HG03139 (cell line): Measurements from ENCODE around the gene ARHGAP26.
A peak's percentile ranks its signal among the peaks of the same experiment; 100 is the strongest.

Source experiments
- ATAC-seq: cut with Tn5 transposase; IDR thresholded peaks from one replicate; pipeline ENCODE4 v1.9.1; 2021; ENCODE audit not compliant: unreplicated experiment

ARHGAP26 gene

GRCh38 chr5:143173139-143173889 is 403.1 kb downstream of the ARHGAP26 start:
- no peak for ATAC-seq

DNA sequence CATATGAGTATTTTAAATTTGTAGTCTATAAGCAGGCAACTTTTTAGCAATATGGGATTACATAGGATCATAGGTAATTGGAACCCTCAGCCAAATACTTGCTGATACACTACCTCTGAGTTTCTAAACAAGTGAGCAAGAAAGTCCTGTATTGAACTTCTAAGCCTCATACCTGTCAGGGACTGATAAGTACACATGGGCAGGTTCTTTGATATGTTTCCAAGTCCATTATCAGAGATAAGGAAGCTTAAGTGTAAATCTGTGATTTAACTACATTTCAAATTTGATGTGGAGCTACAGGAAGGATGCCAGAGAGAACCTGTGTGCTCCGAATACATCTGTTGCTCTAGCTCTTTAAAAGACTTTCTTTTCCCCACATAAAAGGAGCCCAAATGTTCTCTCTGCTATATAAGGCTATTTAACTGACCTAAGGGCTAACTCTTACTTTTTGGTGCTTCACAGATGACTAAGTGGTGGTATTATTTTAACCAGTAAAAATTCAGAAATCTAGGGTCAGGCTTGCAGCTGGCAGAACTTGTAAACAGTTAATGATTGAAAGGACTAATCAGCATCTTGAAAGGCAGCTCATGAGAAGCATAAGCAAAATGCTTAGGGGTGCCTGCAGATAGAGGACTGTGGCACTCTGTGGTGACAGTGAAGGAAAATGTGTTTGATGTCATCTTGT is 404.7 kb downstream of the ARHGAP26 start:
- peak; percentile 90 for ATAC-seq

DNA sequence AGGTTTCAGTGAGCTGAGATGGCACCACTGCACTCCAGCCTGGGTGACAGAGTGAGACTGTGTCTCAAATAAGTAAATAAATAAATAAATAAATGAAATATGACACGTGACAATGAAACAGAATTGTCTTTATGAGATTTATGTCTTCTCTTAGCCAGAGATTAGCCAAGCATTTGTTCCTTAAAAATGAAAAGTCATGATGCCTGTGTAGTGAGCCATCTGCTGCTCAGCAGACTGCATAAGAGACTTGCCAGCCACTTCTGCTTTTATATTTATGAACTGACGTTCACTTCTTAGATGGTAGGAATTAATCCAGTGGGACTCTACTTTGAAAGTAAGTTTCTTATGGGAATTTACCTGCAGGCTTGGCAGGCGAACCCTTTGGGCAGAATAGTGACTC is 405.9 kb downstream of the ARHGAP26 start:
- no peak for ATAC-seq

DNA sequence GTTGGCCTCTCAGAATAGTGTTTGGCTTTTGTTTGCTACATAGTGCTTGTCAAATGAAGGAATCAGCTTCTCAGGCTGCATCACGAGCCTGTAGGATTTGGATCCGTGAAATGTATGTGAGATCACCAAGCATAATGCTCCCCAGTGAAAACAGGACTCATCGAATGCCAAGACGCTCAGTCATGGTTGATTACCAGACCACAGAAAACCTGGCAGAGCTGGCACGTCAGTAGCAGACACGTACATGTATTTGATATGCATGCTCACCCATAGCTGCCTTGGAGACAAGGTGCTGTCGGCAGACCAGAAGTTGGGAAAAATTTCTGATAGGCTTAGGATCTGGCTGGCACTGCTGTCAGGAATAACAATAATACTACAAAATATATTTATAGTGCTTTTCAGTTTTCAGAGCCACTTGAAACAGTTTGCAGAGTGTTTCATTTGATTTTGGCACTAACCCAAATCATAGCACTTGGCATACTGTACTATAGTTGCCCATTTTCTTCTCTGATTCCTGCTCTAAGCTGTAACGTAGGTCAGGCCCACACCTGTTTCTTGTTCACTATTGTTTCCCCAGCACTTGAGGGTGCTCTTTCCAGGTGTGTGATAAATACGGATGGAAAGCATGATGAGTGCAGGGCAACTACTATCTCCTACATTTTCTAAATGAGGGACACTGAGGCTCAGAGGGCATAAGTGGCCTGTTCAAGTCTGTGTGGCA is 407.2 kb downstream of the ARHGAP26 start:
- no peak for ATAC-seq

GRCh38 chr5:143179126-143179740 is 409.1 kb downstream of the ARHGAP26 start:
- no peak for ATAC-seq

- no peak for ATAC-seq
Observed at GRCh38 chr5:143180751-143181150, 410.6 kb downstream of the ARHGAP26 start.

- no peak for ATAC-seq
Observed at GRCh38 chr5:143181173-143181572, 411.0 kb downstream of the ARHGAP26 start.

- no peak for ATAC-seq
Observed at GRCh38 chr5:143182106-143182505, 411.9 kb downstream of the ARHGAP26 start.

DNA sequence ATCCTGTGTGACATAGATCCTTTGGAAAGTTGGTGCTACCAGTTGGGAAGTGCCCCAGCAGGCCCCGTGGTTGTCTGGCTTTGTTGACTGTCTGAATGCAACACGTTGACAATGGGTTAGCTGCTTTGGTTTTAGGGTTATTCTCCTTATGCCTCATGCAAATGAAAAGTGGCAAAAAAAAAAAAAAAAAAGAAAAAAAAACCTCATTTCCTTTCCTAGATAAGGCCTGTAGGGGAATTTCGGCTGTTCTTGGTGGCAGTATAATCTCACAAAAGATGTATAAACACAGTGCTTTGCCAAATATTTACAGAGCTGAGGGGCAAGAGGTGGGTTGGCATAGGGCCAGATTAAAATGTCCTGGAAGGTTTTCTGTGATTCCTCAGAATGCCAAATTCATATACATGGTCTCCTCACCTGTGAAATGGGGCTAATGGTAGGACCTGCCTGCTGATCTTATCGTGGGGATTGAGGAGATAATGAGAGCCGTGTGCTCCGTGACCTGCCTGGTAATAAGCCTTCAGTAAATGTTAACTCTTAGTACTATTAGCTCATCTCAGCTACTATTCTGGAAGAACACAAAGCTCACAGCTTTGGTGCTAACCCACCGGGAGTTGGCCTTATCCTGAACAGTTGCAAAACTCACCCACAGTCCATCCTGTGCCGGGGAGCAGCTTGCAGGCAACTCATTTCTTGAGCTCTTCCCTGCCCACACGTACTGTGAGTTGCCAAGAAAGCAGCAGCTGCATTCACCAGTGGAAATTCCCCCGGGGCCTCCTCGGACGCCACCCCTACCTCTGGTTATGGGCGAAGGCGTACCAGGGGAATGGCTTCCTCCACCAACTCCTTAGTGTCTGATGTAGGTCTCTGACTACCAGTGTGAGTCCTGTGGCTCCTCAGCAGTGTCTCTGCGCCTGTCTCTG is 413.0 kb downstream of the ARHGAP26 start:
- ATAC-seq = peak; percentile 47

DNA sequence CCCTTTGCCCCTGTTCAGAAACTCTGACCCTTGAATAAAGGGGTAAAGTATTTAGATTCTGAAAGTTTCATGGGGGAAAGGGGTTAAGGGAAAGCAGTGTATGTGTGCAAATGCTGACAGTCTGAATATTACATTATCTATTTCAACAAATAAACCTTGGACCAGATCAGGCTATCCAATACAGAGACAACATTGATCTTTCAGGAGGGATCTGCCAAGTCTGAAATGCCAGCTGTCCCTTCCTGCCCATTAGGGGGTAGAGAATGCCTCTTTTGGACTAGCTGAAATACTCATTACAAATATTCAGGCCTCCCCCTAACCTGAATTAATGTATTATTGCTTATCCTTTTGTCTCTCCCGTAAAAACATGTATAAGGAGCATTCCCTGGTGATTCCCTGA is 413.8 kb downstream of the ARHGAP26 start:
- ATAC-seq = no peak

DNA sequence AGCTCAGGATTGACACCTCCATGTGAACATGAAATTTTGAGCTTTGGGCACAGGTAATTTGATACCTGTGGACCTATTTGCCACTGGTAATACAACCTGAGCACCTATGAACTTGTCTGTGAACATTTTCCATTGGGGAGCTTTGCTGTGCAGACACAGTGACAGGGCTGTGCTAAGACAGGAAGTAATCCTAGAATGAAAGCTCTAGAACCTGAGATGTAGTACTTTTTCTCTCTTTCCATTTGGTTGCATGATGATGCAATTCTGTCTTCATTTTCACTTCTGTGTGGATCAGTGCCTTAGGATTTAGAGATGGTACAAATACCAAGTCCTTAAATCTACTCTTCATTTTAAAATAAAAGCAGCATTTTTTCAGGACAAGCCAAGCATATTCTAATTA is 416.4 kb downstream of the ARHGAP26 start:
- ATAC-seq = no peak

DNA sequence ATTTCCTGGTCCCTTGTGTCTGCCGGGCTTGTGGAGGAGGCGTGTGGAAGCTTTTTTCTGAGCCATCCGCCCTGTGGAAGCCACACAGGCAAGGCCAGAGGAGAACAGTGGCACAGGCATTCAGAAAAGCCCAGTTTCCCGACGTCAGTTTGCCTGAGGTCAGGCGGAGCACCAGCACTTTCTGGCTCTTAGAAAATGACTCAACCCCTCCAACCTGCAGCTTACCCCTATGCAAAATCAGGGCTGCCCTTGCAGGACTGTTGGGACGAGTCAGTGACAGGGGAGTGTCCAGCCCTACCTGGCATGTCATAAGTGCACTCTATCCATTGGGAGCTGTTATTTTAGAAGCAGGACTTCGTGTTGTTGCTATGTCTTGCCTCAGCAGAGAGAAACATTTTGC is 417.3 kb downstream of the ARHGAP26 start:
- ATAC-seq = no peak

DNA sequence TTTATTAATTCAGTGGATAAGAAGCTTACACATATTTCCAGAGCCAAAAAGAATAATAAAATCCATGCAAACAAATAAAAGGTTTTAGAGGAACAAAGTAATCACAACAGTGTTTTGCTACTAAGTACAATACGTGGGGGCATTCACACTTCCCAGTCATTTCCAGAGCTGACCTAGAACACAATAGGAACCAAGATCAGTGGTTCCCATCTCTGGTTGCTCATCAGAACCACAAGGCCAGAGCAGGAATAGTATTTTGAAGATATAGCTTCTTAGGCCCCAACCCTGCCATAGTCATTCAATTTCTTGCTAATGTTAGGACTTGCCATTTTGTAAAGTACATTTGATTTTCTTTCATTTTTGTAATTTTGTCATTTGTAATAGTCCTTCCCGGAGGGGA is 417.9 kb downstream of the ARHGAP26 start:
- no peak for ATAC-seq

DNA sequence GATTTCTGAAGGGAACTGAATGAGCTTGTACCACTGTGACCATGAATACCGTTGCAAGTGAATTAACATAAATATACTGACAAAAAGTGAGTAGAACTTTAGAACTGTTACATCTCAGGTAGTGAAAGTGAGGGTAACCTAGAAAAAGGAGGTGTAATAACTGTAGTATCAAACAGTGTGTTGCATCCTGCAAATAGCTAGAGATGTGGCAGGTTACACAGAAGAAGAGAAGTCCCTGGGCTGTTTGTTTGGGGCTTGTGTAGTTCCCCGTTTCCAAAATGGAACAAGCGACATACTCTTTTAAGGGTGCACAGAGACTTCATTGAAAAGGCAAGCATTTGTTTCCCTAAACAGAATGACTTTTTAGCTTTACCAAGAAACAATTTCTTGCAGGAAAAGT is 418.5 kb downstream of the ARHGAP26 start:
- ATAC-seq = no peak

- no peak for ATAC-seq
Observed at GRCh38 chr5:143190260-143190810, 420.2 kb downstream of the ARHGAP26 start.

DNA sequence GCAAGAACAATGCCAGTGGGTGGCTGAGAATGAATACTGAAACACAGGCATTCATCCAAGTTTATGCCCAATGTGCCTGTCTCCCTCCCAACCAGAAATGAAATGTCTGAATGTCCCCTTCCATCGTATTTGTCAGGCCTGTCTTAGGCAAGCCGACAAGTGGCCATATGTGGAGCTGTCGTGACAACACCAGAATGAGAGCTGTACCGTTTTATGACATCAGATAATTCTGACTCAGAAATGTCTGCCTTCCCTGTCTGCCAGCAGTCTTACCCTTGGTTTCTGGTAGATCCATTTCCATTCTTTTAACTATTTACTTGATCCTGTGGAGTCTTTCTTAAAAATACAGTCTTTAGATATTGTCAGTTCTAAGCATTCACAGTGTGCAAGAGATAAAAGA is 421.5 kb downstream of the ARHGAP26 start:
- ATAC-seq = no peak

DNA sequence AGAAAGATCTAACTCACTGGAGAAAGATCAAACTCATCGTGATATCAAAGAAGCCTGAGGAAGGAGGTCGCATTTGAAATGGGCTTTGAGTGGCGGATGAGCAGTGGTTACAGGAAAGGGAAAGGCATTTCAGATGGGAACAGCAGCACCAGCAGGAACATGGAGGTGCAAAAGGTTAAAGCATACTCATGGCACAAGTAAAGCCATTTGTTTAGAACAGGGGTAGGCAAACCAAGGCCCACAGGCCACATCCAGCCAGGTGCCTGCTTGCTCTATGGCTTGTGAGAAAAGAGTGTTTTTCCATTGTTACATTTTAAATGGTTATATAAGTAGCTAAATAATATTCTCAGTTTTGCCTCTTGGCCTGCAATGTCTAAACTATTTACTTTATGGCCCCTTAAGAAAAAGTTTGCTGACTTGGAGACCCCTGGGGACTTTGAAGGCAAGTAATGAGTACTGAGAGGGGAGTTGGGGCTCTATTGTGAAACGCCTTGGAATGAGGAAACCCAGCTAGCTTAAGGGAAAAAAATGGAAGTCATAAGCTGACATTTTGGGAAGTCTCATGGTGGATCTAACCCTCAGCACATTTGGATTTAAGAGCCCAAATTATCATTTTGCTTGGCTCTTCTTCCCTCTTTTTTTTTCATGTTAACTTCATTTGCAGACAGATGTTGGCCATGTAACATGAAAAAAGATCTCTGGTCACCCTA is 422.2 kb downstream of the ARHGAP26 start:
- ATAC-seq = no peak

DNA sequence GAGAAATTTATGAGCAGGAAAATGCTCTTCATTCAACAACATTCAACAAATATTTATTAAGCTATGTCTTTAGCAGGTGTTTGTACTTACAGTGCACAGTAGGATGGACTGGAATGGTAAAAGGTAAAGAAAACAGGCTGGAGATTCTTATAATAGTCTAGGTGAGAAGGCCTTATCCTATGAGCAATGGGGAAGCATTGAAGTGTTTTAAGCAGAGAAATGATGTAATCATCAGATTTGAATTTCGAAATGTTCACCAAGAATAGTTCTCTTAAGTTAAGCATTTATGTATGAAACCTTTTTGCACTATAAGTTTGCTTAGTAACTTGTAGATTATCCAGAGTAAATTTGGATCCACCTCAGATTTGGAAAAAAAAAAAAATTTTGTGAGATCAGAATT is 424.0 kb downstream of the ARHGAP26 start:
- no peak for ATAC-seq

DNA sequence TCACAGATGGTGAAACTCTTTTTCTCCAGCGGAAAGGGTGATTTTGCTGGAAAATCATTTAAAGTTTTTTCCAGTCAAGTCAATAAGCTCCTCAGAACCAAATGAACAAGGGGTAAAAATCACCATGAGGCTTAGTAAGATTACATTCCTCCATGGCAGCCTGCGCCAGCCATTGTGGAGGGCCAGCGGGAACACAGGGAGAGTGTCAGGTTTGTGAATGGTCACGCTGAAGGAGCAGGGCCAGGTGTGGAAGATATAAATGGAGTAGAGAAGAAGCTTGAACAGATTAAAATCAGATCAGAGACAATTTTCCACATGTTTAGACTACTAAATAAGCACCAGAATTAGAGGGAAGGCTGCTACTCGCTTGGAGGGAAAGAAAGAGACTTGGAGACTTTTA is 424.5 kb downstream of the ARHGAP26 start:
- no peak for ATAC-seq

GRCh38 chr5:143195491-143195890 is 425.3 kb downstream of the ARHGAP26 start:
- no peak for ATAC-seq
